Activated CD4-positive, alpha-beta T cell treated with anti-CD3 and anti-CD28 coated beads for 48 hours (primary cell): ENCODE data around the gene STOM.

Source experiments
- DNase-seq: peaks from one replicate; pipeline ENCODE4 v3.0.0-alpha.2; 2020

The STOM gene

DNA sequence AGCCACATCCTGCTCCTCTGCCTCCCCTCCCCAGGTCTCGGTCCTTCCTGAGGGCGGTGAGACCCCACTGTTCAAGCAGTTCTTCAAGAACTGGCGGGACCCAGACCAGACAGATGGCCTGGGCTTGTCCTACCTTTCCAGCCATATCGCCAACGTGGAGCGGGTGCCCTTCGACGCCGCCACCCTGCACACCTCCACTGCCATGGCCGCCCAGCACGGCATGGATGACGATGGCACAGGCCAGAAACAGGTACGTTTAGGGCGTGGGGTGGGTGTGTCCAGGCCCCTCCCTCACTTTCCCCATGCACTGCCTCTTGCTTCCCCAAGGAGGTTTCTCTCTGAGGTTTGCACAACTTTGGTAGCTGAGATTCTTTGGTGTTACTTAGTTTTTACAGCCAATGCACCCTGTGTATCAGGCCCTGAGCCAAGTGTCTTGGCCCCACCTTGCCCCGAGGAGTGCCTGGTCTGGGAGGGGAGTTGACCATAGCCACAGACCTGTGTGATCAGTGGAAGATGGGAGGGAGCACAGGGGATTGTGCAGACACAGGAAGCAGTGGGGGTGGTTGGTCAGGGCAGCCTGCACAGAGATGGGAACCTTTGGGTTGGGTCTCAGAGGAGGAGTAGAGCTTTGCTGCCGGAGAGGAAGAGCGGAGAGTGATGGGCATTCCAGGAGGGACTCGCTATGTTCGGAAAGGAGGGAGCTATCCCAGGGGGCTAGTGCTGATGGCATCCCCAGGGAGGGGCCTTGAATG, 51.2 kb downstream of the STOM start:
- no peak for DNase-seq

DNA sequence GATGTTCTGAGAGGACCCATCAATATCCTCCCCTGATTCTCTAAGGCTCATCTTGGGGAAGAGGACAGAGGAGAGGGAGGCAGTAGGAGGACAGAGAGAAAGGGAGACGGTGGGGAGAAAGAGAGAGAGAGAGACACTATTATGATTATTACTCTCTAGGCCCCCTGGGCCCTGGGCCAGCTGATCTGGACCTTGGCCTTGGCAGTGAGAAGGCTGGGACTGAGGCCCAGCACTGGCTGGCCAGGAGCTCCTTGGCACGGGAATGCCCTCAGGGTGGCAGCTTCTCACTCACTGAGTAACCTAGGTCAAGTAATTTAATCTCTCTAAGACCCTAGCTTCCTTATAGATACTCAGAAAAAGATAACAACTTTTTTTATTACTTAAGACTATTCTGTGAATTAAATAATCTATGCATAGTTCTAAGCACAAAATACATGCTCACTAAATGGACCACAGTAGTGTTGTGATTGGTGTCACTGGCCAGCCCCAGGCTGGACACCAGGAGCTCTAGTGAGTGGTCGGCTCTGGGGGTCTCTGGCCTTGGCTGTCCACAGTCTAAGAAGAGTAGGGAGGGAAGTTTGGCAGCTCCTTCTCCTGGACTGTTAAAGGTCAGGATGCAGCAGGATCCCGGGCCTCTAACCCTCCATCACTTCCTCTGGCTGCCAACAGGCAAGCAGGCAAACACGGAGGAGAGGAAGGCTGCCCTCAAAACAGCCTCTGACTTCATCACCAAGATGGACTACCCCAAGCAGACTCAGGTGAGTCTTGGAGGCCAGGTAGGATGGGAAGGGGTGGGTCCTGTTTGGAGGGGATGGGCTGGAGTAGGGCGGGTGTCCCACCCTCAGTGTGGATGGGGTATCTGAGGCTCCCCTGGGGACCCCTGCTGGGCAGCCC, 52.1 kb downstream of the STOM start:
- DNase-seq = no peak

DNA sequence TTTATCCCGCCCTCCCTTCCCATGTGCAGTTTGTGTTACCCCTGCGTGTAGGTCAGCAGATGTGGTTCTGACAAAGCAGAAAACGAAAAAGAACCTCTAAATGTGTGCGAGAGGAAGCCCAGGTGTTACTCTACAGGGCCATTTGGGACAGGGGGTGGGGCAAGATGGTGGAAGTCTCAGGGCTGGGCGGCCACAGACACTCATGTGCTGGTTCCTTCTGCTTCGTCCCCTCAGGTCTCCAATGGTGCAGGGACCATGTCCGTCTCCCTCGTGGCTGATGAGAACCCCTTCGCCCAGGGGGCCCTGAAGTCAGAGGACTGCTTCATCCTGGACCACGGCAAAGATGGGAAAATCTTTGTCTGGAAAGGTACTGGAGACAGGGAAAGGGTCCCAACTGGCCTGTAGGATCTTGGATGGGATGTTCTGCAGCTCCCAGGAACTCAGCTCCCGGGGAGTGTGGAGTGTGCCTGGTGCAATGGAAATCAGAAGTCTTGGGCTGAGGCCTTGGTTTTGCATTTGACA, 53.1 kb downstream of the STOM start:
- no peak for DNase-seq

DNA sequence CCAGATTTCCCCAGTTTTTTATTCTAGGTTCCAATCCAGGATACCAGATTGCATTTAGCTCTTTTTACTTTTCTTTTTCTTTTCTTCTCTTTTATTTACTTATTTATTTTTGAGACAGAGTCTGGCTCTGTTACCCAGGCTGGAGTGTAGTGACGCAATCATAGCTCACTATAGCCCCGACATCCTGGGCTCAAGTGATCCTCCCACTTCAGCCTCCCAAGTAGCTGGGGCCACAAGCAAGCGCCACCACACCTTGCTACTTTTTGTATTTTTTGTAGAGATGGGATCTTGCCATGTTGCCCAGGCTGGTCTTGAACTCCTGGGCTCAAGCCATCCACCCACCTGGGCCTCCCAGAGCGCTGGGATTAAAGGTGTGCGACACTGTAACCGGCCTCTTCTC, 53.7 kb downstream of the STOM start:
- no peak for DNase-seq

DNA sequence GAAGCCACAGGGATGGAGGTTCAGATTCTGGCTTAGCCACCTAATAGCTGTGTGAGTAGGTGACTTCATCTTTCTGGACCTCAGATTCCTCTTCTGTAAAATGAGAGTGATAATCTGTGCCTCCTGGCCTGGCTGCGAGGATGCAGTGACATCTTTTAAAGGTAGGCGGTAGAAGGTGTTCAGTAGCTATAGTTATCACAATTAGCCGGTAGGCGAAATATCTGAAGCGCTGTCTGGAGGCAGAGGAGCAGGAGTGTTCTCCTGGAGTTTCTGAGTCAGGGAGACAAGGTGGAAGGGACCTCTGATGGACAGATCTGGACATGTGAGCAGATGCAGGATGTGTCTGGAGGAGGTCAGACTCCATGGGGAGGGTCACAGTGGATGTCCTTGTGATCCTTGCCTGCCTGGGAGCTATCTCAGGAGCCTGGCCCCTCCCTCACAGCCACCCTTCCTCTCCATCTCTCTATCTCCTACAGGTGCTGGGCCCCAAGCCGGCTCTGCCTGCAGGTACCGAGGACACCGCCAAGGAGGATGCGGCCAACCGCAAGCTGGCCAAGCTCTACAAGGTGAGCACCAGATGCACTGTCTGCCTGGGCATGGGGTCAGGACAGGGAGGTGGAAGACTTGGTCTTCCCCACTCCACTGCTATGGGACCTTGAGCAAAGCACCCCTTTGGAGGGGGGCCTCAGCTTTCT, 56.4 kb downstream of the STOM start:
- no peak for DNase-seq

DNA sequence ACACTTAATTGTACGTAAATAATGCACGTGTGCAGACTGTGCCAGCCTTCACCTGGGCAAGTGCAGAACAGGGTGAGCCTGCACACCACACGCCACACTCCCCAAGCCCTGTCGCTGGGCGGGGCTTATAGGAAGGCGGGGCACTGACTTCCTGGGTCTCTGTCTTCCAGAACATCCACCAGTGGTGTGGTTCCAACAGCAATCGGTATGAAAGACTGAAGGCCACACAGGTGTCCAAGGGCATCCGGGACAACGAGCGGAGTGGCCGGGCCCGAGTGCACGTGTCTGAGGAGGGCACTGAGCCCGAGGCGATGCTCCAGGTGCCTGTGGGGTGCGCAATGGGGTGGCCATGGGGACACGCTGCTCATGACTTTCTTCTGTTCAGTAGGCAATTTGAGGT, 57.9 kb downstream of the STOM start:
- no peak for DNase-seq

DNA sequence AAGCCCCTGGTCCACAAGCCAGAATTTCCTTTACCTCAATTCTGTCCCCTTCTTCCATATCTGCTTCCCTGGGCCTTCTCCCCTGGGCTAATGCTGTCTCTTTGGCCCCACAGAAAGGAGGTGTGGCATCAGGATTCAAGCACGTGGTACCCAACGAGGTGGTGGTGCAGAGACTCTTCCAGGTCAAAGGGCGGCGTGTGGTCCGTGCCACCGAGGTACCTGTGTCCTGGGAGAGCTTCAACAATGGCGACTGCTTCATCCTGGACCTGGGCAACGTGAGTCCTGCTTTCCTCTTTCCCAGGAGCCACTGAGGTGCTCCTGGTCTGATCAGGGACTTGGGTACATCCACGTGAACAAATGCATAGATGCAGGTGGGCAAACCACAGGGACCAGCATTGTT, 59.5 kb downstream of the STOM start:
- no peak for DNase-seq

DNA sequence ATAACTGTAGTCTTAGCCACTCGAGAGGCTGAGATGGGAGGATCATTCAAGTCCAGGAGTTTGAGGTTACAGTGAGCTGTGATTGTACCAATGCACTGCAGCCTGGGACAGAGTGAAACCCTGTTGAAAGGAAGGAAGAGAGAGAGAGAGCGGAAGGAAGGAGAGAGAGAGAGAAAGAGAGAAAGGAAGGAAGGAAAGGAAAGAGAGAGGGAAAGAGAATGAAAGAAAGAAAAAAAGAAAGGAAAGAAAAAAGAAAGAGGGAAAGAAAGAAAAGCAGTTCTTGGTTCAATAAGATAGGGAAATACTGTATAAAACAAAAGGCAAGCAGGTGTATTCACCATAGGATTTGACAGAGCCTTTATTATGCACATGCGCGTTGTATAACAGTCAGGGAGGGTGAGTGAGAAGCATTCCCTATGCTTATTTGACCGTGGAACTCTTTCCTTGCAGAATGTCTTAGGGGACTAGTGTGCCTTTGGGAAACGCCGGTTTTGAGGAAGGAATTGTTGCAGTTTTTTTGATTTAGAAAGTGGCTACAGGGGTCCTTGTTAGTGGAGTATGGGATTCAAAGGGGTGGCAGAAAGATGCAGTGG, 60.1 kb downstream of the STOM start:
- no peak for DNase-seq

DNA sequence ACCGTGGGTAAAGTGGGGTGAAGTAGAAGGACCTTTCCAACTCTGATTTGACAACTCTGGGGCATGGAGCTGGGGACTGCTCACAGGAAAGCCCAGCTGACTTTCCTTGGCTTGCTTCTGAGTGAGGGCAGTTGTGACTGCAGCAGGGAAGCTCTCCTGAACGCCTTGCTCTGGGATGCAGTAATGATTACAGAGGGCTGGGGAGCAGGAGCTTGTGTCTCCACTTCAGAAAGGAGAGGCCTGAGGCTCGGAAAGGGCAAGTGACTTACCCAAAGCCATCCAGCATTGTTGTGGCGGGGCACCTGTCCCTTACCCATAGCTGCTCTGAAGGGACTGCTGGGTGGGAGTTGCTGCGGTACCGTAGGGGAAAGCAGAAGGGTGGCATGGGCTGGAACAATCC, 60.9 kb downstream of the STOM start:
- no peak for DNase-seq

DNA sequence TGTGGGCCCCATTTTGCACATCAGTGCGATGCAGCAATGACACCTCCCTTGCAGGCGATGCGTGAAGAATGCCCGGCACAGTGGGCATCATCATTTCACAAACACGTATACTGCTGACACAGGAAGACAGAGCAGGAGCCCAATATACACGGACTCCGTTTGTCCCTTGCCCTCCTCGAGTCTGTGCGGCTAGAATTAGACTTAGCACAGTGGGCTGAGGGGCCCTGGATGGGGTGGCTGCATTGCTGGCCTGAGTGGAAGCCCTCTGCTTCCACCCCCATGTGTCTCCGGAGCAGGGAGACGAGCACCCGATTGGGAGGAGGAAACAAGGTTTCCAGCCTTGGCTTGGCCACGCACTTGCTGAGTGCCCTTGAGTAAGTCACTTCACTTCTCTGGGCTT, 61.3 kb downstream of the STOM start:
- no peak for DNase-seq

DNA sequence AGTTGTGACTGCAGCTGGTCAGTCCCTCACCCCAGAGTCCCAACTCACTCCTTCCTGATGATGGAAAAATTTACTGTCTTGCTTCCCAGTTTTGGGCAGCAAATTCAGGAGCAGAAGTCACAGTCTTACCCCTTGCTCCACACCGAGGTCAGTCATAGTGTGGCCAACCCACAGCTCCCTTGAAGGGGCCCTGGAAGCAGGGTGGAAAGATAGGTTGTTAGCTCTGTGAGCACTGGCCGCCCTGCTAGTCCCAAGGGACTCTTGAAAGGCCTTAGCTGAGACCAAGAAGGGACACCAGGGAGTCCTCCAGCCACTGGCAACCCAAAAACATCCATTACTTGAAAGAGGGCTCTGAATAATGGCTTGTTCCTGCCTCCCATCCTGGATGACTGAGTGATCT, 62.1 kb downstream of the STOM start:
- DNase-seq = no peak

DNA sequence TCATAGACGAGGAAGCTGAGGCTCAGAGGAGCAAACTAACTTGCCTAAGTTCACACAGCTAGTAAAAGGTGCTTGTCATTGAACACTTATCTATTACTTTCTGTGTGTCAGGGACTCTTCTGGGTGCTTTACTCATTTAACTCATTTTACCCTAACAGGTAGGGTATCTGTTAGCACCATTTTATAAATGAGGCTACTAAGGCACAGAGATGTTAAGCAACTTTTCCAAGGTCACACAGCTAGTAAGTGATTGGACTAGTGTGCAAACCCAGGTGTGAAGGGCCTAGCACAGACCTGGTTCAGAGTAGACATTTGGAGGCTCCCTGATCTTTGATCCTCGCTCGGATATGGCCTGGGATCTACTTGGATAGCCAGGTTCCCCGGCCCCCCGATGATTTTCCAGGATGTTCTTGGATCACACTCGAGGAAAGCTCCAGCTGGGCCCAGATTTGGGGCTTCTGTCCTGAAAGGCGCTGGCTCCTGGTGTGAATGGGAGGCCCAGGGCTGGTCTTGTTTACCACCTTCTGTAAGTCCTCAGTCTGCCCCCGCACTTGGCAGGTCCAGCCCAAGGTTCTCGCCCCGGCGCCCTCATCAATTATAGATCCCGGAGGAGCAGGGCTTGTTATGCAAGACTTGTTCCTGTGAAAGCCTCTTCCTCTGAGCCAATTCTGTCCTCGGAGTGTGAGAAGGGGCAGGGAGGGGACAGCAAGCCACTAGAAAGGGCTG, 64.6 kb downstream of the STOM start:
- no peak for DNase-seq

DNA sequence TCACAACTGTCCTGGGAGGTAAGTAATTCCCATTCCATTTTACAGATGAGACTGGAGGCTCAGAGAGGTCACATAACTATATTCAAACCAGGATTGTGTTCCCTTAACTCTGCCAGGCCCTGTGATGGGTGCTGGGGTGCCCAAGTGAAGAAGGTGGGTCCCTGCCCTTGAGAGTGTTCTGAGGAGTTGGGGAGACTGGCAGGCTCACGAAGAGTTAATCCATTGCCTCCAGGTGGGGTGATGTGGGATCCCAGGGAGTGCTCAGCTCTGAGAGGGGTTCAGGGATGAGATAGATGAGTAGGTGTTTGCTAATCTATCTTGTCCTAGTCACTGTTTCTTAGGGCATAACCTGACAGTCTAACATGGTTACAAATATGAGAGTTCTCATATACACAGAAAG, 65.3 kb downstream of the STOM start:
- no peak for DNase-seq

DNA sequence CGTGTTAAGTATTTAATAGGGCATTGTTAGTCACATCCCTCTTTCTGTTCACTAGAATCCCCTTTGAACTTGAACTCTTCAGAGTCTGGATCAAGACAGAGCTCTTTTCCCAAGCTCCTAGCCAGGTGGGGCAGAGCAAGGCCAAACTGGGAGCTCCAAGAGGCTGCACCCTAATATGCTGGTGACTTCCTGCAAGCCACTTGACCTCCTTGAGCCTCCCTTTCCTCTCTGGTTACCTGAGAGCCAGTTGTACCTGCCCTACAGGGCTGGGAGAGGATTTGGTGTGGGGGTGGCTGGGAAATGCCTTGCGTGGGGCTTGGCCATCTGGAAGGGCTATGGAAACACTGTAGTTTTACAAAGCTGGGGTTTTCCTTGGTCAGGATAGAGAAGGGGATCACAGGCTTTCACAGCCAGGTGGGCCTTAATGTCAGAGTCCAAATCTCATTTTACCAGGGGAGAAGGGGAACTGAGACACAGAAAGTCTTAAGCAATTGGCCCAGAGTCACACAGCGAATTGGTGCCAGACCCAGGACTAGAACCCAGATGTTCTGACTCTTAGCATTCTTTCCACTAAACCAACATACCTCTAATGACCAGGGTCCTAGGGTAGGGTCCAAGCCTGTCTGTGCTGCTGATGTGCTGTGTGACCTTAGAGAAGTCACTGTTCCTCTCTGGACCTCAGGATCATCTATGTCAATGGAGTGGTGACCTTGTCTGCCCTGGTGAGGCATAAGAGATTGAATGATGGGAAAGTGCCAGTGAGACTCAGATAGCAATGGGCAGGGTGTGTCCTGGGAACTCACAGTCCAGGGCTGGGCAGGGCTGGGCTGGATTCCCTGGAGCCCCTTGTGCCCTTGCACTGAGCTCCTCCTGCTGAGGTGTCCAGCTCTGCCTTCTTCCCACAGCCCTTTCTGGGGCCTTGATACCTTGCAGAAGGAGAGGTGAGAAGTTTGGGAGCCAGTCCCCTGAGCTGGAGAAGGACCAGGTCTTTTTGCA, 66.3 kb downstream of the STOM start:
- DNase-seq = no peak

DNA sequence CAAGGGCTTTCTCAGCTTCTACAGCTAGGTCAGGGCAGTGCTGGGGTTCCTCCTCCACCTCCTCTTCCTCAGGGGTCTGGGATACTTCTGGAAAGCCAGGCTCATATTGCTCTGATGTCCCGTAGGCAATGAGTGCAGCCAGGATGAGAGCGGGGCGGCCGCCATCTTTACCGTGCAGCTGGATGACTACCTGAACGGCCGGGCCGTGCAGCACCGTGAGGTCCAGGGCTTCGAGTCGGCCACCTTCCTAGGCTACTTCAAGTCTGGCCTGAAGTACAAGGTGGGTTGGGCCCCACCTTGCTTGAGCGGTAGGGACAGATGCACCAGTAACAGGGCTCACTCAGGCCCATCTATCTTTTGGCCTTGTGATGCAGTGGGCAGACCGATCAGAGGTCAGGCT, 67.3 kb downstream of the STOM start:
- no peak for DNase-seq

DNA sequence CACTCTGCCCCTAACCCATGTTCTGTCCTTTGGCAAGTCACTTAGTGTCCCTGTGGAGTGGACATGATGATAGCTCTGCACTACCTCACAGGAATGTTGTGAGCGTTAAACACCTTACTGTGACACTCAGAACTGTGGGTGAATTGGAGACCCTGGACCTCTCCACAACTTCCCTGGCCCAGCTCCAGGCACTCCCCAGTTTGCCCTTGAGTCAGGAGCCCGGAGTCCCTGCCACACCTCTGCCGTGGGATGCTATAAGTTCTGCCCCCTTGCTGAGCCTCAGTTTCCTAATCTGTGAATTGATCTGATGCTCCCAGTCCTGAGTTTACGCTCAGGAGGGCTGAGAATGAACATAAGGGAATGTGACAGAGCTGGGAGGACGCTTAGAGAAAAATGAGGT, 67.7 kb downstream of the STOM start:
- no peak for DNase-seq

DNA sequence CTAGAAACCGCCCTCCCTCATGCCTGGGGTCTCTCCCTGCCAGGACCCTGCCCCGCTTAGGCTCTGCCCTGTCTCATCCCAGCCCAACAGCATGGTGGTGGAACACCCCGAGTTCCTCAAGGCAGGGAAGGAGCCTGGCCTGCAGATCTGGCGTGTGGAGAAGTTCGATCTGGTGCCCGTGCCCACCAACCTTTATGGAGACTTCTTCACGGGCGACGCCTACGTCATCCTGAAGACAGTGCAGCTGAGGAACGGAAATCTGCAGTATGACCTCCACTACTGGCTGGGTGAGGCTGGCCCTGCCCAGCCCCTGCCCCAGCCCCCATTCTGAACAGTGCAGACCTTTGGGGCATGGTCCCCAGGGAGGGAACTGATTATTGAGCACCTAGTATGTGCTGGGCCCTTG, 68.2 kb downstream of the STOM start:
- DNase-seq = no peak

DNA sequence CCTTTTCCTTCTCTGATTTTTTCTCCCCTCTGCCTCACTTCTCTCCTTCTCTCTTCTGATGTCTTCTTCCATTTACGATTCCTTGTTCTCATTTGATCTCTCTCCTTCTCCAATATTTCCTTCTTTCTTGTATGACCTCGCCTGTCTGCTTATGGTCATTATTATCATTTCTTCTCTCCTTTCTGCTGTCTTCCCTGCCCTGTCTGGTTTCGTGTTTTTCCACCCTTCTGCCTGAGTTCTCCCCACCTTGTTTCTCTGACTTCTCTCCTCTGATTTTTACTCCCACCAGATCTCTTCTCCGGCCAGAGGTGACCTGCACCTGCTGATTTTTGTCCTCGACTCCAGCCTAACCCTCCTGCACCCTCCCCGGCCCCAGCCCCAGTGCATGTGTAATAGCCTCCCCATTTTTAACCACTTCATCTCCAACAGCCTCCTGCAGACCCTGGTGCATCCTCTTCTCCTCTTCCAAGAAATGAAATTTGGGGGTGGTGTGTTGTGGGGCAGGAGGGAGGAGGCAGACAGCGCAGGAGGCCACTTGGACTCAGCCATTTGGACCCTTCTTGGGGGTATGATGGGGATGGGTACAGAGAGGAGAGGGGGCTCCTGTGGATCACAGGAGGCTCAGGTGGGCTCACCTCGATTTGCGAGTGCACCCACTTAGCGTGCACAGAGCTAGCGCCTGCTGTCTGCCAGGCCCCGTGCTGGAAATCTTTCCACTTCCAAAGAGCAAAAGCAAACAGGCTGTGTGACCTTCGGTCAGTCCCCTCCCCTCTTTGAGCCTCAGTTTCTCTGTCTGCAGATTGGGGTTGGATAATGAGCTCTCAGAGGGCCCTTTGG, 69.5 kb downstream of the STOM start:
- no peak for DNase-seq

DNA sequence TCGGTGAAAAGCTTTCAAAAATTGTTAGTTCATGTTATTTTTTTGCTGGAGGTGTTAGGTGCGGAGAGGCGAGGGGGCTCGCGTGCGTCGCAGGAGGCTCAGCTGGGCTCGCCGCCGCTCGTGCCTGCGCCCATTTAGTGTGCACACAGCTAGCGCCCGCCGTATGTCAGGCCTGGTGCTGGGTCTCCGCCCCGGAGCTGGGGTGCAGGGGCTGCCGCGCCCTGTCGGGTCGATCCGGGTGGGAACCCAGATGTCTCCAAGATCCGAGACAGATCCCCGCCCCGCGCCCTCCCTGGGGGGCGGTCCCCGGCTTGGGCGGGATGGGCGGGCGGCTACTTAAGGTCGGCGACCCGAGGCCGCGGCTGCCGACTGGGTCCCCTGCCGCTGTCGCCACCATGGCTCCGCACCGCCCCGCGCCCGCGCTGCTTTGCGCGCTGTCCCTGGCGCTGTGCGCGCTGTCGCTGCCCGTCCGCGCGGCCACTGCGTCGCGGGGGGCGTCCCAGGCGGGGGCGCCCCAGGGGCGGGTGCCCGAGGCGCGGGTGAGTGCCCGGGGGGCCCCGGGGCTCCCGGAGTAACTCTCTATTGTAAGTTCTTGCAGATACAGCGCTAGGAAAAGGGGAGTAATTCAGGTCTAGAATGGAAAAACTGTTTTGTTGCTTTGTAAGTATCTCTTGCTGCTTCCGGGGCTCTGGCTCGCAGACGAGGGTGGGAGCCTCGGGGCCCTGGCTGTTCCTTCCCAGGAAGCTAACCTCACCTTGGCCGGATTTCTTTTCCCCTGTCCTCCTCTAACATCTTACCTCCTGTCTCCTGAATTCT, 70.4 kb downstream of the STOM start:
- DNase-seq = peak; percentile 40
